Measurements from ENCODE around the gene SLC39A11. TPM values are rescaled to one million over a fixed set of nuclear protein-coding genes. Genes with fewer than 3 reads are reported as not detected.
"Not testable (repeated sequence)": the region's sequence is repeated elsewhere in the genome, so short reads cannot be mapped to it uniquely, and the experiment has no call there.

SLC39A11 gene
- total and polyA plus RNA-seq, 12 donors = 7.0 to 91.4 (median 22.7) TPM

DNA sequence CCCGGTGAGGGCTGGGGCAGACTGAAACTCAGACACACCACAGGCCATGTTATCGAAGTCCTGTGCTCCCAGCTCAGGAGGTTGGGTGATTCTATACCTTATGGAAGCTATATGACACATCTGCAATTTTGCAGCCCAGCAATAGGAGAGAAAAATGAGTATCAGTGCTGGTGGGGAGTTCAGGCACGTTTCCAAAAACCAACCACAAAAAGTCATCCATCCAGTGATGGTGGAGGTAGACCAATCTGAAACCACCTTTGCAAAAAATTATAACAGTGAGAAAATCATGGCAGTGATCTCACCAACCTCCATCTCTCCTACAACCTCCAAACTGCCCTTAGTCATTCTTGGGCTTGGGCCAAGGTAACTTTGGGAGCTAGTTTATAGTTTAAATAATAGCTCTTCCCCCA is 327.9 kb downstream of the SLC39A11 start:
- intact Hi-C loops (cut with DNase I) = no loop called here
- no peak overlapping the region for H3K27ac ChIP-seq
- H3K4me1 ChIP-seq (replicated peaks in 1 of 2) = no peaks in the 10 kb centered on the region
- no peaks in the 10 kb centered on the region for H3K27me3 ChIP-seq
- H3K9me3 ChIP-seq (replicated peaks in 1 of 3) = no peaks in the 10 kb centered on the region
- DNase-seq = no peak
- no peaks in the 10 kb centered on the region for H3K36me3 ChIP-seq (replicated peaks in 1 of 2)
- TF ChIP-seq POLR2A (IDR thresholded peaks at IDR 0.05) (no peak), CTCF (IDR thresholded peaks at IDR 0.05) (no peak)
- WGBS, 4 donors = 71 to 87% (median 83%) methylated on average over 1 to 3 of the region's 3 CpGs
- H3K4me3 ChIP-seq = no peak overlapping the region

DNA sequence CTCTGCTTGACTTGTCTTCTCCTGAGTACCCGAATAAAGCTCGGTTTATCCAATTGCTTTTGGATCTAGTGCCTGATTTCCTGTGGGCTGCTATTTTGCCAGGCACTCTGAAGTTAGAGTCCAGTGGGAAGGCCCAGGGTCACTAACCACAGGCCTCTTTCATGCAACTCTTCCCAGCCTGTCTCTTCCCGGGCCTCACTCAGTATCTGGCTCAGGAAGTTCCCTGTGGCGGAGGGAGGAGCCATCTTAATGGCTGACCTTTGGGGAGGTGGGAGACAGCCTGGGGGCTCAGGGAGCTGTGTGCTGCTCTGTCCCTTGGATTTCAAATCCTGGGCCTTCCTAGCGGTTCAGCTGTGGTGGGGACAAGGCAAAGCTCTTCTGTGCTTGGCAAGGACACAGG is 328.5 kb downstream of the SLC39A11 start:
- no peaks in the 10 kb centered on the region for H3K36me3 ChIP-seq (replicated peaks in 1 of 2)
- H3K4me3 ChIP-seq = no peak overlapping the region
- no peak overlapping the region for H3K27ac ChIP-seq
- TF ChIP-seq CTCF (IDR thresholded peaks at IDR 0.05) (no peak), POLR2A (IDR thresholded peaks at IDR 0.05) (no peak)
- no peaks in the 10 kb centered on the region for H3K27me3 ChIP-seq
- no peaks in the 10 kb centered on the region for H3K9me3 ChIP-seq (replicated peaks in 1 of 3)
- WGBS, 4 donors = 73 to 96% (median 82%) methylated on average over 5 of the region's 5 CpGs
- no peak for DNase-seq
- intact Hi-C loops (cut with DNase I) = no loop called here
- no peaks in the 10 kb centered on the region for H3K4me1 ChIP-seq (replicated peaks in 1 of 2)

DNA sequence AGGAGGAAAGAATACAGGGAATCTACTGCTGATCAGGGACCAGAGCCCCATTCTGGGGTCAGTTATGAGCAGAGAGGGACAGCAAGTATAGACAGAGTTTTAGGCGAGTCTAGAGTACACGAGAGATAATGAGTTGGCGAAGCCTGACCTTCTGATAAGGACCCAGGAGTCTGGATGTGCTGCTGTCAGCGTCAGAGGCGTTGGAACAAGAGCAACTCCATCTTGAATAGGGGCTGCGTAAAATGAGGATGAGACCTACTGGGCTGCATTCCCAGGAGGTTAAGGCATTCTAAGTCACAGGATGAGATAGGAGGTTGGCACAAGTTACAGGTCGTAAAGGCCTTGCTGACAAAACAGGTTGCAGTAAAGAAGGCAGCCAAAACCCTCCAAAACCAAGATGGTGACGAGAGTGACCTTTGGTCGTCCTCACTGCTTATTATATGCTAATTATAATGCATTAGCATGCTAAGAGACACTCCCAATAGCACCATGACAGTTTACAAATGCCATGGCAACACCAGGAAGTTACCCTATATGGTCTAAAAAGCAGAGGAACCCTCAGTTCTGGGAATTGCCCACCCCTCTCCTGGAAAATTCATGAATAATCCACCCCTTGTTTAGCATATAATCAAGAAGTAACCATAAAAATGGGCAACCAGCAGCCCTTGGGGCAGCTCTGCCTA is 330.5 kb downstream of the SLC39A11 start:
- H3K4me1 ChIP-seq (replicated peaks in 1 of 2); intact Hi-C loops (cut with DNase I); H3K36me3 ChIP-seq (replicated peaks in 1 of 2); H3K4me3 ChIP-seq; H3K9me3 ChIP-seq (replicated peaks in 1 of 3); DNase-seq; H3K27me3 ChIP-seq; H3K27ac ChIP-seq: not testable (repeated sequence)
- 87 to 93% (median 90%) methylated on average over 9 of the region's 9 CpGs for WGBS, 4 donors

DNA sequence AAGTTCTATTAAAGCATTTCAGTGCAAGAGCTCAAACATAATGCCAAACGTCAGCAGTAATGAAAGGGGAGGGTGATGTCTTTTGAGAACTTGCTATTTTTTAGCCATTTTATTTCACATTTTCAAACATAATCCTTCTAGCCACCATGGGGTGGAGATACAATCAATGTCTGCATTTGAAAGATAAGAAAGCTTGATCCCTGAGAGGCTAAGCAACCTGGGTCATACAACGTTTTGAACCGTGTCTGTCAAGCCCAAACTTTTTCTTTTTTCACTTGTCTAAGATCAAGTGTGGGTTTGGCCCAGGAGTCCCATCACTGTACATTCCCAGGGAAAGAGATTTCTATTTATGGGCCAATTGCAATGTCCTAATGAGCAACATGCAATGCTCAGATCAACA is 331.1 kb downstream of the SLC39A11 start:
- 76 to 85% (median 82%) methylated on average over 3 of the region's 3 CpGs for WGBS, 4 donors

More for the DNA sequence above, 331.1 kb downstream of the SLC39A11 start:
- intact Hi-C loops (cut with DNase I) = no loop called here
- Histone ChIP-seq H3K4me1 (replicated peaks in 1 of 2) (no peaks in the 10 kb centered on the region), H3K9me3 (replicated peaks in 1 of 3) (no peaks in the 10 kb centered on the region), H3K36me3 (replicated peaks in 1 of 2) (no peaks in the 10 kb centered on the region), H3K4me3 (no peak overlapping the region), H3K27ac (no peak overlapping the region), H3K27me3 (no peaks in the 10 kb centered on the region)
- TF ChIP-seq CTCF (IDR thresholded peaks at IDR 0.05) = no peak
- no peak for TF ChIP-seq POLR2A (IDR thresholded peaks at IDR 0.05)
- no peak for DNase-seq
